NCI-H1092 treated with DMSO at 0.1 percent for 48 hours (cell line): Measurements from ENCODE around the gene DICER1.

Experiments used
- DNase-seq: peaks from one replicate; lab custom pipeline; 2025; lab: John Stamatoyannopoulos, UW

Gene DICER1

GRCh38 chr14:95056476-95056875, 100.9 kb downstream of the DICER1 start:
- peak; percentile 83 for DNase-seq

GRCh38 chr14:95055318-95055717, 102.0 kb downstream of the DICER1 start:
- DNase-seq: no peak

GRCh38 chr14:95054346-95055280, 102.7 kb downstream of the DICER1 start:
- DNase-seq: no peak

- no peak for DNase-seq
Observed at GRCh38 chr14:95052016-95052585, 105.2 kb downstream of the DICER1 start.

- no peak for DNase-seq
Observed at GRCh38 chr14:95049952-95050351, 107.4 kb downstream of the DICER1 start.

- no peak for DNase-seq
Observed at GRCh38 chr14:95048771-95049312, 108.5 kb downstream of the DICER1 start.

- no peak for DNase-seq
Observed at GRCh38 chr14:95047754-95048153, 109.6 kb downstream of the DICER1 start.

GRCh38 chr14:95046711-95047681, 110.3 kb downstream of the DICER1 start:
- no peak for DNase-seq

GRCh38 chr14:95045836-95046430, 111.4 kb downstream of the DICER1 start:
- no peak for DNase-seq

GRCh38 chr14:95045106-95045701, 112.1 kb downstream of the DICER1 start:
- no peak for DNase-seq

- DNase-seq: no peak
Observed at GRCh38 chr14:95044463-95045105, 112.7 kb downstream of the DICER1 start.

GRCh38 chr14:95043732-95044462, 113.4 kb downstream of the DICER1 start:
- no peak for DNase-seq

- DNase-seq: no peak
Observed at GRCh38 chr14:95043314-95043713, 114.0 kb downstream of the DICER1 start.

GRCh38 chr14:95041477-95042020, 115.8 kb downstream of the DICER1 start:
- DNase-seq: no peak

GRCh38 chr14:95040708-95041476, 116.4 kb downstream of the DICER1 start:
- no peak for DNase-seq

- no peak for DNase-seq
Observed at GRCh38 chr14:95039993-95040348, 117.4 kb downstream of the DICER1 start.

- no peak for DNase-seq
Observed at GRCh38 chr14:95039259-95039992, 117.9 kb downstream of the DICER1 start.
